ENCODE results near the gene PLD4.

PLD4 gene

DNA sequence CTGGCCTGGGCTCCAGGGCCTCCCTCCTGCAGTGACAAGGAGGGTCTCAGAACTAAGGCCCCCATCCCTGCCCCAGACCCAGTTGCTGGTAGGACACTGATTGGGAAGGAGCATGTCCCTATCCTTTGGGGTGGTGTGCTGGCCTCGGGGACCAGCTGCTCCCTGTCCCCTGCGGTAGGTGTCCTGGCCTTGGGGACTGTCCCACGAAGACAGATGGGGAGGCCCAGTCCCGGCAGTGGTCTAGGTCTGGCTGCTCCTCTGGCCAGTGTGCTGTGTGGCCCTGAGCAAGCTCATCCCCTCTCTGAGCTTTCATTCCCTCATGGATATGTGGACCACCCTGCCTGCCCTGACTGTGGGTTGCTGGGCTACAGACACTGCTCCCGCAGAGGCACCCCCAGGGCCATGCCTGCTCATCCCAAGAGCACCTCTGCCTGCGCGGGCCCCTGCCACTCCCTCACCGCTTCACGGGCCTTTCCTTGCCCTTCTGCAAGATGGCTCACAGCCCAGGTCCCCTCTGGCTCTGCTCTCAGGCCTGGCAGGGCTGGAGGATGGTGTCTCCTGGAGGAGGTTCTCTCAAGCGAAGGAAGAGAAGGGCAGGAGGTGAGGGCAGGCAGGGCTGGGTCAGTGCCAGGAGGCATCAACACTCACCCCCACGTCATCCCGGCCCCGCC, 41.0 kb downstream of the PLD4 start:
- H4K20me1 ChIP-seq (ENCODE audit: control insufficient read depth, insufficient read depth, low read depth, low read length), result no peaks in the 10 kb centered on the region
- H3K4me3 ChIP-seq (ENCODE audit: low read length), result no peak overlapping the region
- H3K27me3 ChIP-seq (ENCODE audit: control insufficient read depth, low read length), result peaks cover 17% of the 10 kb centered on the region; the same call in 1 of the 2 replicates
- H3K79me2 ChIP-seq (ENCODE audit: control insufficient read depth, low read length), result no peaks in the 10 kb centered on the region
- H3K9me3 ChIP-seq (ENCODE audit: control insufficient read depth, insufficient read depth, low read length), result no peaks in the 10 kb centered on the region
- no peak overlapping the region for H3K27ac ChIP-seq (ENCODE audit: low read depth, low read length)
- H3K9me2 ChIP-seq (replicated peaks; ENCODE audit: control insufficient read depth, low read length), result no peaks in the 10 kb centered on the region
- no peak overlapping the region for H3K4me2 ChIP-seq (ENCODE audit: low read length)
- H3K36me3 ChIP-seq (ENCODE audit: control insufficient read depth, low read length), result no peaks in the 10 kb centered on the region
- TF ChIP-seq EZH2phosphoT487 (IDR thresholded peaks at IDR 0.05; ENCODE audit: borderline replicate concordance, low read length), result no peak
- TF ChIP-seq, protein P1, sequence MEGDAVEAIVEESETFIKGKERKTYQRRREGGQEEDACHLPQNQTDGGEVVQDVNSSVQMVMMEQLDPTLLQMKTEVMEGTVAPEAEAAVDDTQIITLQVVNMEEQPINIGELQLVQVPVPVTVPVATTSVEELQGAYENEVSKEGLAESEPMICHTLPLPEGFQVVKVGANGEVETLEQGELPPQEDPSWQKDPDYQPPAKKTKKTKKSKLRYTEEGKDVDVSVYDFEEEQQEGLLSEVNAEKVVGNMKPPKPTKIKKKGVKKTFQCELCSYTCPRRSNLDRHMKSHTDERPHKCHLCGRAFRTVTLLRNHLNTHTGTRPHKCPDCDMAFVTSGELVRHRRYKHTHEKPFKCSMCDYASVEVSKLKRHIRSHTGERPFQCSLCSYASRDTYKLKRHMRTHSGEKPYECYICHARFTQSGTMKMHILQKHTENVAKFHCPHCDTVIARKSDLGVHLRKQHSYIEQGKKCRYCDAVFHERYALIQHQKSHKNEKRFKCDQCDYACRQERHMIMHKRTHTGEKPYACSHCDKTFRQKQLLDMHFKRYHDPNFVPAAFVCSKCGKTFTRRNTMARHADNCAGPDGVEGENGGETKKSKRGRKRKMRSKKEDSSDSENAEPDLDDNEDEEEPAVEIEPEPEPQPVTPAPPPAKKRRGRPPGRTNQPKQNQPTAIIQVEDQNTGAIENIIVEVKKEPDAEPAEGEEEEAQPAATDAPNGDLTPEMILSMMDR (IDR thresholded peaks at IDR 0.05; ENCODE audit: low read depth, low read length, poor library complexity, severe bottlenecking), result no peak
- no peaks in the 10 kb centered on the region for H3F3A ChIP-seq (ENCODE audit: control insufficient read depth, insufficient read depth)
- peaks cover 22% of the 10 kb centered on the region for H3K4me1 ChIP-seq (ENCODE audit: control insufficient read depth, low read length)

DNA sequence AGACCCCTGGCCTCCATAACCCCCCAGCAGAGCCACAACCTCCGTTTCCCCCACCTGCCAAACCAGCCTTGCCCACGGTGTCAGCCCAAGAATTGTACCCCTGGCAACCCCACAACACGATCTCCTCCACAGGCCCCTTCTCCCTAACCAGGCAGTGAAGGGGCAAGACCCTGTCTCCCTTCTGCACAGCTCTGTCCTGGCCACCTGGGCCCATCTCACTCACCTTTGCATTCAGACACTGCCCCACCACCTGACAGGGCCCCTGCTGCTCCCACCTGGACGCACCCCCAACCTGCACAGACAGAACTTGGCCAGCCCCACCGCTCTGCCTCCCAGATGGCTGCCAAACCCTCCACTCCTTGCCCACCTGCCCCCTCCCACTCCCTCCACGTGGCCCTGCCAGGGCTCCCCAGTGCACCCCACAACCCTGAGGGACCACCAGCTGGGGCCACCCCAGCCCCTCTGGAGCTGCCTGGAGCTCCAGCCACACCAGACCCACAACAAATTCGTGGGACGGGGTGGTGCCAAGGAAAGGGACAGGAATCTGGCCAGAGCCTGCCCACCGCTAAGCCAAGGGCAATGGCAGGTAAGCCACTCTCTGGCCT, 41.7 kb downstream of the PLD4 start:
- H3K4me3 ChIP-seq (ENCODE audit: low read length), result no peak overlapping the region
- H3K27me3 ChIP-seq (ENCODE audit: control insufficient read depth, low read length), result peaks cover 17% of the 10 kb centered on the region; the same call in 1 of the 2 replicates
- no peak overlapping the region for H3K27ac ChIP-seq (ENCODE audit: low read depth, low read length)
- H3F3A ChIP-seq (ENCODE audit: control insufficient read depth, insufficient read depth), result no peaks in the 10 kb centered on the region
- H3K4me2 ChIP-seq (ENCODE audit: low read length), result no peak overlapping the region
- H3K79me2 ChIP-seq (ENCODE audit: control insufficient read depth, low read length), result no peaks in the 10 kb centered on the region
- H4K20me1 ChIP-seq (ENCODE audit: control insufficient read depth, insufficient read depth, low read depth, low read length), result no peaks in the 10 kb centered on the region
- no peaks in the 10 kb centered on the region for H3K9me3 ChIP-seq (ENCODE audit: control insufficient read depth, insufficient read depth, low read length)
- H3K36me3 ChIP-seq (ENCODE audit: control insufficient read depth, low read length), result no peaks in the 10 kb centered on the region
- TF ChIP-seq EZH2phosphoT487 (IDR thresholded peaks at IDR 0.05; ENCODE audit: borderline replicate concordance, low read length), result no peak
- TF ChIP-seq, protein P1 (IDR thresholded peaks at IDR 0.05; ENCODE audit: low read depth, low read length, poor library complexity, severe bottlenecking), result no peak
- no peaks in the 10 kb centered on the region for H3K9me2 ChIP-seq (replicated peaks; ENCODE audit: control insufficient read depth, low read length)
- H3K4me1 ChIP-seq (ENCODE audit: control insufficient read depth, low read length), result peaks cover 22% of the 10 kb centered on the region

DNA sequence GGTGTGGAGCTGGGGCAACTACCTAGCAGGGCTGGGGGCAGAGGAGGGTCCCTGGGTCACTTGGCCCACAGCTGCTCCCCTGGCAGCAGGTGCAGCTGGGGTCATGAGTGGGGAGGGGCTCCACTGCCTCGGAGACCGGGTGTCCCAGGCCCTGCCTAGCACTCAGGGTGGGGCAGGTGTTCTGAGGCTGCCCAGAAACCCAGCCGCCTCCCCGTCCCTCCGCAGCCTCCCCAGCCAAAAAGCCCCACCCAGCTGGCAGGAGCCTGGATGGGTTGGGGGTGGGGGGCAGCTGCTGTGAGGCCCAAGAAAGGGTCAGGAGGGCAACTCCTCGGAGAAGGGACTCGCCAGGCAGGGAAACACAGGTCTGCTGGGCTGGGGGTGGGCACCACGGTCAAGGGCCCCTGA, 42.3 kb downstream of the PLD4 start:
- H3K36me3 ChIP-seq (ENCODE audit: control insufficient read depth, low read length), result no peaks in the 10 kb centered on the region
- H3K79me2 ChIP-seq (ENCODE audit: control insufficient read depth, low read length), result no peaks in the 10 kb centered on the region
- H3K27ac ChIP-seq (ENCODE audit: low read depth, low read length), result no peak overlapping the region
- H3K27me3 ChIP-seq (ENCODE audit: control insufficient read depth, low read length), result peaks cover 17% of the 10 kb centered on the region; the same call in 1 of the 2 replicates
- no peaks in the 10 kb centered on the region for H4K20me1 ChIP-seq (ENCODE audit: control insufficient read depth, insufficient read depth, low read depth, low read length)
- H3K4me2 ChIP-seq (ENCODE audit: low read length), result no peak overlapping the region
- no peaks in the 10 kb centered on the region for H3K9me3 ChIP-seq (ENCODE audit: control insufficient read depth, insufficient read depth, low read length)
- no peaks in the 10 kb centered on the region for H3F3A ChIP-seq (ENCODE audit: control insufficient read depth, insufficient read depth)
- peaks cover 22% of the 10 kb centered on the region for H3K4me1 ChIP-seq (ENCODE audit: control insufficient read depth, low read length)
- H3K9me2 ChIP-seq (replicated peaks; ENCODE audit: control insufficient read depth, low read length), result no peaks in the 10 kb centered on the region
- H3K4me3 ChIP-seq (ENCODE audit: low read length), result no peak overlapping the region
- TF ChIP-seq, protein P1 (IDR thresholded peaks at IDR 0.05; ENCODE audit: low read depth, low read length, poor library complexity, severe bottlenecking), result no peak
- TF ChIP-seq EZH2phosphoT487 (IDR thresholded peaks at IDR 0.05; ENCODE audit: borderline replicate concordance, low read length), result no peak
